Activated T-helper 1 cell treated with anti-CD3 and anti-CD28 coated beads, Interleukin-2, amount 50 U/mL, for 16 hours (primary cell): ENCODE measurements around the gene MFAP4.

Source experiments
- DNase-seq, 2 donors: peaks; one replicate each; pipeline ENCODE4 v3.0.0-alpha.2; 2020; ENCODE audit warnings: low read depth in 1 of 2, low spot score in 1 of 2

Gene MFAP4

DNA sequence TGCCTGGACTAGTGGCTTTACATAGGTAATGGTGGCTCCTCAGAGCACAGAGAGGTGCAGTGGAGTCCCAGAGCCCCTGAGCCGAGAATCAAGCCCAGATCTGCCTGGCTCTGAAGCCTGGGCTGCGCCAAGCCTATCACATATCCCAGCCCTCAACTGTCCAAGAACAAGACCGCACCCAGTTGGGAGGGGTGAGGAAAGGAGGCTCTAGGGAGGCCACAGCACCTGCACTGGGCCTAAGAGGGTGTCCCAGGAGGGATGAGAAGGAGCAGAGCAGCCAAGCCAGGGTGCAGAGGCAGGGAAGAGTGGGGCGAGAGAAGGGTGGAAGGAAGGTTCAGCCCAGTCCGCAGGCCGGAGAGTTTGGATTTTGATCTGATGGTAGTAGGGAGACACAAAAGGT is 23.1 kb upstream of the MFAP4 start:
- no peak for DNase-seq

DNA sequence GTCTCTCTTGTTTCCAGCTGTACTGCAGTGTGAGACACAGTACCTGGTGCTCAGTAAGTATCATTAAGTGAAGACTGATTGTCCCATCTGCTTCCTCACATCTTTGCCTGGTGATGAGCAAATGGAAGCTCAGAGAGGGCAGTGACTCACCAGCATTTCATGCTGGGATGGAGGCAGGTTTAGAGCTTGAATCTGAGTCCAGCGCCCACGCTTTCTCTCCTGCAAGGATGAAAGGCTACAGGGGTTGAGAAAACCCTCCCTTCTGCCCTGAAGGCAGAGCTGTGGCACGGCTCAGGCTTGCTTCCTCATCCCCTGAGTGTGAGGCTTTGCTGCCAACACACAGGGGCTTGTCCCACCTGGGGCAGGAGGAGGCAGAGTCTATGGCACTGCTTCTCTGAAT is 22.5 kb upstream of the MFAP4 start:
- no peak for DNase-seq

DNA sequence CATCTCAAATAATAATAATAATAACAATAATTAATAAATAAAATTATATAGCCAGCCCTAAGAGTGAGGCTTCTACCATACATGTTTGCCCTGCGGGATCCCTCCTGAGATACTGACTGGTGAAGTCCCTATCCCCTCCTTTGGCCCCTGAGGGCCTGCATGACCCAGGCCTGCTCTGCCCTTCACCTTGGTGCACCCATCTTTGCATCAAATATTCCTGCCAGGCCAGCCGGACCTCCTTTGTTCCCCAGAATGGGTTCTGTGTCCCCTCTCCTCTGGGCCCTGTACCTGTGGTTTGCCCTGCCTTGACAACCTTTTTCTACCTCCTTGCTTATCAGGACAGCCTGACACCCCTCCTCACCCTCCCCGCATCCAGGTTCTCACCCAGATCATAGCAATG is 22.1 kb upstream of the MFAP4 start:
- no peak for DNase-seq

DNA sequence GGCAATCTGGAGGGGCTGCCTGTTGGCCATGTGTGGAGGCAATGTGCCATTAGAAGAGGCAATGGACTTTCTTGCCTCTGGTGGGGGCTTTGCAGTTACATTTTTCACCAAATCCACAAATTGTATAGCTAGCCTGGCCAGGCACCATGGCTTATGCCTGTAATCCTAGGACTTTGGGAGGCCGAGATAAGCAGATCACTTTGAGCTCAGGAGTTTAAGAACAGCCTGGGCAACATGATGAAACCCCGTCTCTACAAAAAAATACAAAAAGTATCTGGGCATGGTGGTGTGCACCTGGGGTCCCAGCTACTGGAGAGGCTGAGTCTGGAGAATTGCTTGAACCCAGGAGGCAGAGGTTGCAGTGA is 21.3 kb upstream of the MFAP4 start:
- DNase-seq: no peak

DNA sequence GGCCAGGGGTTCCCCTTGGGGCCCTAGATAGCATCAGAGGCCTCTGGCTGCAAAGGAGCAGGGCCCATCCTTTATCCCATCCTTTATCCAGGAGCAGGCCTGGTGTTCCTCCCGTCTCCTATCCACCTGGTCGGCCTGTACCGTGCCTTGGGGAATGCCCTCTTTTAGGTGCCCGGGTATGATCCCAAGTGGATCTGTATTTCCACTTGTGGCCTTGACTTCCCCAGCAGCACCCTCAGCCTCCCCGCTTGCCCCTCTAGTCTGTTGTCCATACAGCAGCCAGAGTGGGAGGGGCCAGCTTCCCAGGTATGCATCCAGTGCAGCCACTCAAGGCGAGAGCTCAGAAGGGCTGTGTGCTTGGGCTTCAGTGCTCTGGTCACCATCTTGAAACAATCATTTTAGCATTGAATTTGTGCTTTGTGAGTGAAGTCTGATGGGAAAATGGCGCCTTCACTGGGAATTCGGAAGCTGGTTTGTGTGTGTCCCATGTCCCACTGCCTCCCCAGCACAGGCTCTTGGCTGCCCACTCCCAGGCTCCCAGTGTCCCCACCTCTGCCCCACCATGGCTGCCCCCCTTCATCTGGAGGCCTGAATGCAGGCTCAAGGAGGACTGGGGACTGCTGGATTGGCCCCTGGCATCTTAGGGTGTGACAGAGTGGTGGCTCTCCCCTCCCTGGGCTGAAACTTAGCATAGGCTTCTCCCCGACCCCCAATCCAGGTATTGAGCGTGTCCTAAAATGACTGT is 20.8 kb upstream of the MFAP4 start:
- DNase-seq: no peak

DNA sequence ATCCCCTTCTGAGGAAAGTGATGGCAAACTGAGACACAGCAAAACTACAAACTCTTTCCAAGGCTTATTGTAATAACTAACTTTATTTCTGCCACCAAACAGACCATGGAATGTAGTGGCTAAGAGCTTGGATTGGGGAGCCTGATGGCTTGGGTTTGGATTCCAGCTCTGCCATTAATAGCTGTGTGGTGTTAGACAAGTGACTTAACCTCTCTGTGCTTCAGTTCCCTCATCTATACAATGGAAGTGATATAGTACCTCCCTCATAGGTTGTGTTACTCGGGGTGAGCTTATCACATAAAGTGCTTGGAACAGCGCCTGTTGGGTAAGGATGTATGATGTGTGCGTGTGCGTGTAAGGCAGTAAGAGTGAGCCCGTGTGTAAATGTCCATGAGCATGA is 18.1 kb upstream of the MFAP4 start:
- no peak for DNase-seq

DNA sequence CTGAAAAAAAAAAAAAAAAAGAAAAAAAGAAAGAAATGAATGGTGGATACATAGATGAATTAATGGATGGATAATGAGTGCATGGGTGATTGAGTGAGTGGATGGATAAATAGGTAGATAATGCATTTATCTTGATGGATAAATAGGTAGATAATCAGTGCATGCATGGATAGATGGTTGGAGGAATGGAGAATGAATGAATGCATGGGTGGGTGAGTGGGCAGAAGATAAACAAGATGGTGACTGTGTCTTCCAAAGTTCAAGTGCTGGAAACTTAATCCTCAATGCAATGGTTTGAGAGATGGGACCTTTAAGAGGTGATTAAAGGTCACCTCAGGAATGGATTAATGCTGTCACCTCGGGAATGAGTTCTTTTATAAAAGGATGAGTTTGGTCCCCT is 17.3 kb upstream of the MFAP4 start:
- DNase-seq: no peak

DNA sequence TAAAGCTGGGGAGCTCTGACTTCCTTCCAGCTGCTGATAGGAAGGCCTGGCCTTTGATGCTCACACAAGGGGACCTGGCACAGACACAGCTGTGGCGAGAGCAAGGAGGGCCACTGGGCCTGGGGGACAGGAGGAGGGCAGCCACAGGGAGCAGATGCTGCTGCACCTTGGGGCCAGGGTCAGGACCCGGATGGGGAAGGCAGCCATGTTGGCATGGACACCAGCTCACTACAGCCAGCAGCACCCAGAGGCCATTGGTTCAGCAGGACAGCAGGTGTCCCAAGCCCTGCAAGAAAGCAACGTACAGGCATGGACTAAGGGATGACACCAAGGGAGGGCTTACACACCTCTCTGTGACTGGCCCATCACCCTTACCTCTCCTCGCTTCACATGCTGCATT is 16.0 kb upstream of the MFAP4 start:
- DNase-seq: no peak

DNA sequence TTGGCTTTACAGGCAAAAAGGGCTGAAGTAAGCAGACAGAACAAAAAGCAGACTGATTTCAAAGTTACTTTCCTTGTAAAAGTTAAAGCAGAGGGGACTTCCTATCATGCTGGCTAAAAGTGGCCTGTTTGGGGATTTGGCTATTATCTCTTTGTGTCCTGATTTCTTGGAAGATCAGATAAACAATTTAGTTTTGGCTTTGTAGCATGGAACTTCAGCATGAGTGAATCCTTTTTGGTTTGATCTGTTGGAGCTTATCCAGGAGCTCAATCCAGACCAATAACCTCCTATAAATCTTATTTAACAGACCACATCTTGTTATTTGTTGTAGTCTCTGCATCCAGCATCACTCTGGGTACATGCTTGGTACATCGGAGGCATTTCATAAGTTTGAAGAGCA is 15.2 kb upstream of the MFAP4 start:
- no peak for DNase-seq

DNA sequence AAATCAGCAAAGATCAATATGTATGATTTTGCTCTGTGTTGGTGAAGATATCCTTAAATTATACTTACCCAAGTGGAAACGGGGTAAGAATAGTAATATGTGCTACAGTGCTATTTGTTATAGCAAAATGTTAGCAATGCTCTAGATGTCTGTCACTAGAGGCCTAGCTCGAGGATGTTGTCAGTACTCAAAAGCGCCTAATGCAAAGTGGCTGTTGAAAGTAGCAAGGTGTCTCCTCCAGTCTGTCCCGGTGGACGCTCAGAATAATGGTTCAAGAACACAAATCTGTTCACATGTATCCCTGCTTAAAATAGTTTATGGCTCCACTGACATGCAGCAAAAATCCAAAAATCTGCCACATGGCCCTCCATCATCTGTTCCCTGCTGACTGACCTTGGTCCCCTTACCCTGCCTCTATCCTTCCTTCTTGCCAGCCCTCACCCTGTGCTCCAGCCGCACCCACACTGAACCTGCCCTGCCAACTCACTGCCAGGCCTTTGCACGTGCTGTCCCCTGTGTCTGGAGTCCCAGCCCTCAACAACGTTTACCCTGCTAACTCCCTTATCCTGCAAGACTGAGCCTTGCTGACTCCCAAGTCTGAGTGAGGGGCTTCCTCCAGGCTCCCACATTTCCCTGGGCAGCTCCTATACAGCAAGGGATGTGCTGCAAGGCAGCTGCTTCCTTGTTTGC is 14.5 kb upstream of the MFAP4 start:
- no peak for DNase-seq

DNA sequence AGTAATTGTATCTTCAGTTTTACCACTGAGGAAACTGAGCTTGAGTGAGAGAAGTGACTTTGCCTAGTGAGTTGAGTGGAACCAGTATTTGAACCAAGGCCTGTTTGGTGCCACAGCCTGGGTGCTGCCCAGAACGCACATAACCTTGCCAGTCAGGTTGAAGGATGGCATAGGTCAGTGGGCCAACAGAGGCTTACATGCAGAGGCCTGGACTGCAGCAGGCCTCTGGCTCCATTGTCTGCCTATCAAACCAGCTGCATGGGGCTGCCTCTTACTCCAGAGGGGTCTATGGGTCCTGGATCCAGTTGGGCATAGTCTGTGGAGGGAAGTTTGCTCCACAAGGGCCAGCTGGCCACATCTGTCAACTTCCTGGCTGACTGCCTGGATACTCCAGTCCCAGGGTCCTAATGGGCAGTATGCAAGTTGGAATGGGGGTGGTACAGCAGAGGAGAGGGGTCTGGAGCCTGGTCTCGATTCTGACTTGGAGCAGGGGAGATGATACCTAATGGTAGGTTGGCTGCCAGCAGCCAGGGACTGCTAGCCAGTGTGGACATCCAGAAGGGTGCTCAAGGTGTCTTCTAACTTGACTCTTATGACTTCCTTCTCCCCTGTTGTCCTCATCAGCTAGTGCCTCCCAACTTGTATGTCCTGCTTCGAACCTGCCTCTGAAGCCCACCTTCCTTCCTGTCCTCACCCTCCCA is 12.9 kb upstream of the MFAP4 start:
- DNase-seq: no peak

DNA sequence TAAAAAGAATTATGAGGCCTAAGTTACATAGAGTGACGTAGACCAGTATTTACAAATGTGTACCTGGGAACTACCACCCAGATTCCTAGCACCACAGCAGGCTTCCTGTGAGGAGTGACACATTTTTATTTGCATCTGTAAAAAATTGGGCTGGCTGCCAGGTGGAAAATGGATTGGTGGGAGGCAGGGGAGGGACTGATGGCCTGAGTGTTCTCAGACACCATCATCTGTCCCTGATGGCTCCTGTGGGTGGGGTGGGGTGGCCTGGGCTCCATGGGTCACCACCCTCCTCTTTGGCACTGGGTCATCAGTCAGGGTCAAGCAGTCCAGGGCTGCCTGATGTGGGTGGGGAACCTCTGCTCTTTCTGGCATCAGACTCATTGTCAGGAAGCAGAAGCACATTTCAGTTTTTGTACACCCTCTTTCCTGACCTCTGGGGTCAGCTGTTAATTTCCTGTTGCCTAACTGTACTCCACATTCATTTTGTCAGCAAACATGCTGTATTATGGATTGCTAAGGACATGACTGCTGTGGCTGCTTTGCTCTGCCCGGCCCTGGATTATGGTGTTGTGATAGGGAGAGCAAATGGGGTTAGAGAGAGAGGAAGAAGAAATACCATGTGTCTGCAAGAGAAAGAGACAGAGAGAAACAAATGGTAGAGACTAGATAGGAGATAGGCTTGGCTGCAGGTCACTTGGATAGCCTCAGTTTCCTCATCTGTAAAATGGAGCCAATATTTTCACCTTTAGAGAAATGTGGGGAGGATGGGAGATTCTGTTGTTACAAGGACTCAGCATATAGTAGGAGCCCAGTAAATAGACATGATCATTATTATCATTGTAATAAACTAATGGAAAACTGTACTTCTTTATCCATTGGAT is 11.6 kb upstream of the MFAP4 start:
- no peak for DNase-seq

DNA sequence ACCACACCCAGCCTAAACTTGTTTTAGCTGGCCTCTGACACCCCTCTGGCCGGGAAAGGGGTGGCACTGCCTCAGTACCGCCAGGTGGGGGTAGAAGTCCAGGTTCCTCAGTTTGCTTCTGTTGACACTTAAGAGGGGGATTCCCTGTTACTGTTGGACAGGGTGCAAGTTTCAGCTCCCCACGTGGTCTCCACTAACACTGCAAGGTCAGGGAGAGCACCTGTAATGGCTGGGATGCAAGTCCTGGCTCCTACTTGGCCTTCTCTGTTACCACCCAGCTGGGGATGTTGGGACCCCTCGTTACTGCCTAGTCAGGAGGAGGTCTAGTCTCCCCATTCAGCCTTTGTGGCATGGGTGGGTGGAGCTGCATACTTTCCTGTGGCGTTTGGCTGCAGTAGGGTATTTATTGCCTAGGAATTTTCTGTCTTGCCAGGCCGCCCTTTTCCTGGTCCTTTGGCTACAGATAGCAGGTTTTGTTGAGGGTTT is 10.6 kb upstream of the MFAP4 start:
- DNase-seq: no peak

DNA sequence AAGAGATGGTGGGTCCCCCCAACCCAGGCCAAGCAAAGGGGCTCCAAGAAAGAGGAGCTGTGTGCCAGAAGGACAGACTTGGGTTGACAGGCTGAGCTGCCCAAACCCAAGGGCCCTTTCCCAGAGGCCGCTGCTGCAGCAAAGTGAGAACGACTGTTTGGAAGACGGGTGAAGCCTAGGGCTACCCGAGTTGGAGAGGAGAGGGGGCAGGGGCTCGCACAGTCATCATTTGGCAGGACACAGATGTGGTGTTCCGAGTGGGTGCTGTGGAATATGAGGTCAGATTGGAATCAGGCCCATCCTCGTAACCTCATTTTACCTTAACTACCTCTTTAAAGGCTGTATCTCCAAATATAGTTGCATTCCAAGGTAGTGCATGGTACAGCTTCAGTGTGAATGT is 5.3 kb upstream of the MFAP4 start:
- no peak for DNase-seq

DNA sequence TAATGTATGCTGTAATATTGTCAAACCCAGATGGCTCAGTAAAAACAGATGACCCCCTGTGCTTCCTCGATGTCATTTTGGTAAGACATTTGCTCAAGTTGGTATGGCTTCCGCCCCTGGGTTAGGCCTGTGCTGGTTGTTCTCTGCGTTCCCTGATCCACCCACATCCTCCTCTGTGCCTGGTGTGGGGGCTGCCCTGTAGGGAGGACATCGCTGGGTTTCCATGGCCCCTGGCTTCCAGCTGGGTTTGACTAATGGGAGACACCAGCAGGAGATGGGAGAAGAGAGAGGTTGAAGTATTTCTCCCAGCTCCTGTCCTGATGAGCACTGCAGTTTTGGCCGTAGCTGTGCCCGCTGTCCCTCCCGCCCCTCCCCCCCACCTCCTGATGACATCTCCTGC is 4.4 kb upstream of the MFAP4 start:
- no peak for DNase-seq

DNA sequence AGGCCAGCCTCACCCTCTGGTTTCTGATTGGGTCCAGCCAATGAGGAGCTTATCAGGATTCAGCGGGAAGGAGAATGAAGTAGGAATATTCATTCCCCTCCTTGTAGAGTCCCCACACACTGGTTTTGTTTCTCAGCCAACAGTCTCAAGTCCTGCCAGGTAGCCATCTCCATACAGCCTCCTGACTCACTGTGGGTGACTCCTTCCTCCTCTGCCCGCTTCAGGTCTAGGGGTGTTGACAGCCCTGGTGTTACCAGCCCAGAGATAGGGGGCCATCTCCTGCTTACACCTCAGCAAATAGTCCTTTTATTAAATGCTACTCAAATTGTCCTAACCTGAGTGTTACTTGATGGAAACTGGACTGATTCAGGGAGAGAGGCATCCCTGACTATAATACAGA is 4.0 kb upstream of the MFAP4 start:
- DNase-seq: no peak

DNA sequence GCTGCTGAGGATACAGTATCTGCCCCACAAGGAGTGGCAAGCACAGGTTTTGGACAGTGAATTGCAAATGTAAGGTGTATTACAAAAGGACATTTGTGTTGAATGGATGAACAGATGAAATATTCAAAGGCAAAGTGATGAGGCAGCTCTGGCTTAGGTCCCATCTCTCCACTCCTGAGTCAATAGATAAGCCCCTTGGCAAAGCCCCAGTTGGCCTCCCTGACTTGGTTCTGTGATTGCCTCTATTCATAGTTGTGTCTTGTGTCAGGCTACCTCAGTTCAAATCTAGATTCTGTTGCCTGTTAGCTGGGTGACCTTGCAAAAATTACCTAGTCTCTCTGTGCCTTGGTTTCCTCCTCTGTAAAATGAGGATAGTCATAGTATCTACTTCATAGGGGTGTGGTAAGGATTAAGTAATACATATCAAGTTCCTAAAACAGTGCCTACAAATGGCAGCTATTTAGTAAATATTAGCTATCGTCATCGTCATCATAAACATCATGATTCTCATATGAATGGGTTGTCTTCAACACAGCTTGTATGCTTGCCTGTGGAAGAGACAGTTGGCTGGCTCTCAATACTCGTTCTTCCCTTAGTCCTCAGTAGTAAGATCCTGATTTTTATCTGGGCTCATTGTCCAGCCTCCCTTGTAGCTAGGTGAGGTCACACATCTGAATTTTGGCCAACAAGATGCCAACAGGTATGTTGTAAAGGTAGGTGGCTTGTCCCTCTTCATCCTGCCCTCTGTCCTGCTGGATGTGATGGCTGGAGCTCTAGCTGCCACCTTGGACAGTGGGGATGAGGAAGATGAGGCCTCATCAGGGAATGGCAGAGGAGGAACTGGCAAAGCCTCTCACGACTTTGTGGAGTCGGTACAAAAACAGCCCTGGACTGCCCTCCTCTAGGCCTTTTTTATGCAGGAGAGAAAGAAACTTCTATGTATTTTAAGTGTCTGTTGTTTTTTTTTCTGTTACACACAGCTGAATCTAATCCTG is 2.1 kb upstream of the MFAP4 start:
- DNase-seq: no peak

DNA sequence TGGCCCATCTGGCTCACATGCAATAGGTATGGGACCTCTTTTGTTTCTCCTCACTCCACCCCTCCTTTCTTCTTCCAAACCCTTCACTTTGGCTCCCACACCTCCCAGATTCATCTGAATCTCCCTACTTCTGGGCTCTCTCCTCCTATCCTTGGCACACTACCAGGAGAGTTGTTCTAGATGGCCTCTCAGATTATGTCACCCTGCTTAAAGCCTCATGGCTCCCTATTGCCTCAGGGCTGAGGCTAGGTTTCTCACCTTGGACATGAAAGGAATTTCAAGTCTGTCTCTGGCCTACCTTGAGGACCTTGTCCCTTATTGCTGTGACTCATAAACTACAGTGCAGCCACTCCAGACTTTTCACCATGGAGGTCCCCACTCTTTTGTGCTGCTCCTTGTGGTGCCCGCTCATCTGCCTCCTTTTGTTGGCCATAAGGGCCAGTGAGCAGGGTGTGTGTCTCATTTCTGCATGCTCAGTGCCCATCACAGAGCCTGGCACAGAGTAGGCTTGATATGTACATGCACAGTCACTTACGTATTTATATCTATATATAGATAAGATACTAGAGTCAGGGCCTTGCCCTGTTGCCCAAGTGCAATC is 1.0 kb upstream of the MFAP4 start:
- DNase-seq: no peak

DNA sequence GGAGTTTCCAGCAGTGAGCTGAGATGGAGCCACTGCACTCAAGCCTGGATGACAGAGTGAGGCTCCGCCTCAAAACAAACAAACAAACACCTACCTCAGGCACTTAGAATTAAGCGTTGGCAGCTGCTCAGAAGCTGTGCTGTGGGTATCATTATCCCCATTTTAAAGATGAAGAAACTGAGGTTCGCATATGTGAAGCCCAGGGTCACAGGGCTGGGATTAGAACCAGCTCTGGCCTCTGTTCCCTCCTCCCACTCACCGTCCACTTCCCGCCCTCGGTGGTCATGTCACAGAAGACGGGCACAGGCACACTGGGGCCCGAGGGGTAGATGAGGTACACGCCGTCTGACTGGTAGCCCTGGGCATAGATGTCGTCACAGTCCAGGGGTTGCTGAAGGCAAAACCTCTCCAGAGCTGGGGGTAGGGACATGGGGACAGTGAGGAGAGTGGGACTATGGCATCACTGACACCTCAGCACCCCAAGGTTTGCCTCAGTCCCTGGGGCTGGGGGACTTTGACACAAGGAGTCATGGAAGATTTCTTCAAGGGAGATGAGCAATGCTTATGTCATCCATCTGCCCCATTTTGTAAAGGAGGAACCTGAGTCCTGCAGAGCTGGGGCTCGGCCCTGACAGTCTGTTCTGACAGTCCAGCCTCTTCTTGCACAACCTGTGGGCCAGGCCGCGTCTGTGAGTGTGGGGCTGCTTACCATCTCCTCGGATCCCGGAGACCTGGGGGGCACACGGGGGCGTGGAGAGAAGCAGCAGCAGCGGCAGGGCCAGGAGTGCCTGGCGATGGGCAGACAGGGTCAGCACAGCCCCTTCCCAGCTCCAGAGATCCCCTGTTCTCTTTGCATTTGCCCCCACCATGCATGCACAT is 700 bp downstream of the MFAP4 start:
- DNase-seq: no peak
